WTC11 (cell line): Measurements from ENCODE around the gene ENHO. TPM values are rescaled to one million over a fixed set of nuclear protein-coding genes. Genes with fewer than 3 reads are reported as not detected.

Experiments
- ATAC-seq: fragments of 200-7000 bp; cut with Tn5 transposase; 2 replicates; pipeline ENCODE4 v1.10.0; 2021; ENCODE audit warnings: mild to moderate bottlenecking, moderate library complexity
- CTCF ChIA-PET: fragments of 300-600 bp; sonication (Branson Sonifier 250); formaldehyde crosslinking; loops from one replicate; lab custom pipeline; 2021; ENCODE audit warnings: antibody characterized with exemption; lab: Charles Lee
- POLR2A ChIA-PET: fragments of 350-600 bp; sonication (Branson Sonifier 250); formaldehyde crosslinking; loops from one replicate; lab custom pipeline; 2021; ENCODE audit warnings: antibody characterized with exemption; lab: Charles Lee
- DNase-seq: peaks from one replicate; pipeline ENCODE4 v3.0.0; 2021; ENCODE audit warnings: low spot score
- H3K27ac Mint-ChIP-seq: 2 replicates; pipeline ENCODE4 v1.8.0; 2021; ENCODE audit warnings: mixed read lengths
- H3K27me3 Mint-ChIP-seq: 2 replicates; pipeline ENCODE4 v1.8.0; 2021; ENCODE audit warnings: low read depth, mild to moderate bottlenecking, moderate library complexity, mixed read lengths
- H3K36me3 Mint-ChIP-seq: 2 replicates; pipeline ENCODE4 v1.8.0; 2021; ENCODE audit warnings: mixed read lengths
- H3K4me1 Mint-ChIP-seq: 2 replicates; pipeline ENCODE4 v1.8.0; 2022; ENCODE audit warnings: mixed read lengths
- H3K4me3 Mint-ChIP-seq: 2 replicates; pipeline ENCODE4 v1.8.0; 2021; ENCODE audit warnings: mild to moderate bottlenecking, moderate library complexity, mixed read lengths
- H3K9me3 Mint-ChIP-seq: 2 replicates; pipeline ENCODE4 v1.8.0; 2021; ENCODE audit warnings: mixed read lengths
- E2F5 ChIP-seq: sonication (generic); formaldehyde crosslinking; IDR thresholded peaks from 2 replicates; pipeline ENCODE4 v1.8.1; 2022; ENCODE audit warnings: mild to moderate bottlenecking, moderate library complexity, missing genetic modification reagents
- FOXK1 ChIP-seq: sonication (generic); formaldehyde crosslinking; IDR thresholded peaks from 2 replicates; pipeline ENCODE4 v1.8.0; 2022; ENCODE audit warnings: mild to moderate bottlenecking, moderate library complexity, missing genetic modification reagents
- HMGA2 ChIP-seq: fragments of 250-450 bp; sonication (Bioruptor Pico); IDR thresholded peaks from 2 replicates; pipeline ENCODE4 v1.4.0; 2021; ENCODE audit warnings: mild to moderate bottlenecking, moderate library complexity
- HMGXB4 ChIP-seq: sonication (generic); formaldehyde crosslinking; IDR thresholded peaks from 2 replicates; pipeline ENCODE4 v1.8.1; 2023; ENCODE audit warnings: mild to moderate bottlenecking, moderate library complexity, missing genetic modification reagents
- NR2C2 ChIP-seq: sonication (generic); formaldehyde crosslinking; IDR thresholded peaks from 2 replicates; pipeline ENCODE4 v1.8.0; 2022; ENCODE audit warnings: mild to moderate bottlenecking, missing genetic modification reagents
- OVOL2 ChIP-seq: fragments of 250-450 bp; sonication (Bioruptor Pico); IDR thresholded peaks from 2 replicates; pipeline ENCODE4 v1.9.0; 2021; ENCODE audit warnings: mild to moderate bottlenecking, borderline replicate concordance
- PRRX2 ChIP-seq: fragments of 250-450 bp; sonication (Bioruptor Pico); IDR thresholded peaks from 2 replicates; pipeline ENCODE4 v1.8.0; 2021; ENCODE audit warnings: mild to moderate bottlenecking
- SMAD3 ChIP-seq: sonication (generic); formaldehyde crosslinking; IDR thresholded peaks from 2 replicates; pipeline ENCODE4 v1.8.0; 2022; ENCODE audit warnings: missing genetic modification reagents, mild to moderate bottlenecking, borderline replicate concordance
- STAT6 ChIP-seq: sonication (generic); formaldehyde crosslinking; conservative IDR thresholded peaks from 2 replicates; pipeline ENCODE4 v1.8.1; 2023; ENCODE audit warnings: mild to moderate bottlenecking, low read depth, missing genetic modification reagents, moderate library complexity
- TEAD1 ChIP-seq: sonication (generic); formaldehyde crosslinking; IDR thresholded peaks from 2 replicates; pipeline ENCODE4 v1.8.0; 2022; ENCODE audit warnings: mild to moderate bottlenecking, missing genetic modification reagents
- USF1 ChIP-seq: sonication (generic); formaldehyde crosslinking; IDR thresholded peaks from 2 replicates; pipeline ENCODE4 v1.8.0; 2022; ENCODE audit warnings: mild to moderate bottlenecking, missing genetic modification reagents
- total RNA-seq: library from RNA; stranded (reverse); gene quantifications from 3 replicates; pipeline ENCODE4 v1.2.3, GENCODE V29; 2021
- TF ChIP-seq, protein P1 (sequence below): fragments of 250-450 bp; sonication (Bioruptor Pico); IDR thresholded peaks from 2 replicates; pipeline ENCODE4 v1.9.0; 2021; ENCODE audit warnings: mild to moderate bottlenecking
- TF ChIP-seq, protein P2 (sequence below): fragments of 250-450 bp; sonication (Bioruptor Pico); IDR thresholded peaks from 2 replicates; pipeline ENCODE4 v1.9.0; 2021; ENCODE audit warnings: mild to moderate bottlenecking

ENHO gene
- total RNA-seq, 1 experiment from 2014 or later = 28.3 TPM

DNA sequence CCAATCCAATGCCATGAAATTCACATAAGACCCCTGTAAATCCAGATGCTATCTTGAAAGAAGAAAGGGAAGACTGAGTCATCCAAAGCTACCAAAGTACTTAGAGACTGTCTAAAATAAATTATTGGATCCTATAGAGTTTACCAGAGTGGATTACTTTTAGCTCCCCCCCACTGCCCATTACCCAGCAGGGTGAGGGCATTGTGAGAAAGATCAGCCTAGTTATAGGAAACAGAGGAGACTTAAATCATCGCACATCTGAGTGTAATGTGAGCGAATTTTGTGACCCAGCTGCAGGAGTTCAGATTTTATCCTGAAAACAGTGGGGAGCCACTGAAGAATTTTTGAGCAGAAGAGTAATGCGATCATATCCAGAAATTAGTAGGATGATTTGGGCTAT, 1.6 kb upstream of the ENHO start:
- CTCF ChIA-PET = interaction anchor here (0.9 to 1.8 kb wide), 8 partner anchors 22 to 124 kb away, joined by 3 to 16 read pairs (median 6); no protein-coding TSS in a partner anchor

More for the DNA sequence above, 1.6 kb upstream of the ENHO start:
- Mint-ChIP-seq H3K27me3 (peaks cover 56% of the 10 kb centered on the region), H3K36me3 (no peaks in the 10 kb centered on the region), H3K27ac (no peak overlapping the region), H3K4me3 (no peak overlapping the region), H3K9me3 (no peaks in the 10 kb centered on the region), H3K4me1 (peaks cover 17% of the 10 kb centered on the region)
- POLR2A ChIA-PET = no interaction called here
- DNase-seq (no peak), ATAC-seq (no peak)
- TF ChIP-seq STAT6 (CRISPR knock-in tag) (no peak), PRRX2 (CRISPR knock-in tag) (no peak), NR2C2 (CRISPR knock-in tag) (no peak), USF1 (CRISPR knock-in tag) (no peak), FOXK1 (CRISPR knock-in tag) (no peak), E2F5 (CRISPR knock-in tag) (no peak), TEAD1 (no peak), HMGXB4 (CRISPR knock-in tag) (no peak), SMAD3 (CRISPR knock-in tag) (no peak), HMGA2 (CRISPR knock-in tag) (no peak), OVOL2 (no peak)
- TF ChIP-seq, protein P1, sequence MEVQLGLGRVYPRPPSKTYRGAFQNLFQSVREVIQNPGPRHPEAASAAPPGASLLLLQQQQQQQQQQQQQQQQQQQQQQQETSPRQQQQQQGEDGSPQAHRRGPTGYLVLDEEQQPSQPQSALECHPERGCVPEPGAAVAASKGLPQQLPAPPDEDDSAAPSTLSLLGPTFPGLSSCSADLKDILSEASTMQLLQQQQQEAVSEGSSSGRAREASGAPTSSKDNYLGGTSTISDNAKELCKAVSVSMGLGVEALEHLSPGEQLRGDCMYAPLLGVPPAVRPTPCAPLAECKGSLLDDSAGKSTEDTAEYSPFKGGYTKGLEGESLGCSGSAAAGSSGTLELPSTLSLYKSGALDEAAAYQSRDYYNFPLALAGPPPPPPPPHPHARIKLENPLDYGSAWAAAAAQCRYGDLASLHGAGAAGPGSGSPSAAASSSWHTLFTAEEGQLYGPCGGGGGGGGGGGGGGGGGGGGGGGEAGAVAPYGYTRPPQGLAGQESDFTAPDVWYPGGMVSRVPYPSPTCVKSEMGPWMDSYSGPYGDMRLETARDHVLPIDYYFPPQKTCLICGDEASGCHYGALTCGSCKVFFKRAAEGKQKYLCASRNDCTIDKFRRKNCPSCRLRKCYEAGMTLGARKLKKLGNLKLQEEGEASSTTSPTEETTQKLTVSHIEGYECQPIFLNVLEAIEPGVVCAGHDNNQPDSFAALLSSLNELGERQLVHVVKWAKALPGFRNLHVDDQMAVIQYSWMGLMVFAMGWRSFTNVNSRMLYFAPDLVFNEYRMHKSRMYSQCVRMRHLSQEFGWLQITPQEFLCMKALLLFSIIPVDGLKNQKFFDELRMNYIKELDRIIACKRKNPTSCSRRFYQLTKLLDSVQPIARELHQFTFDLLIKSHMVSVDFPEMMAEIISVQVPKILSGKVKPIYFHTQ (CRISPR knock-in tag) = no peak
- TF ChIP-seq, protein P2, sequence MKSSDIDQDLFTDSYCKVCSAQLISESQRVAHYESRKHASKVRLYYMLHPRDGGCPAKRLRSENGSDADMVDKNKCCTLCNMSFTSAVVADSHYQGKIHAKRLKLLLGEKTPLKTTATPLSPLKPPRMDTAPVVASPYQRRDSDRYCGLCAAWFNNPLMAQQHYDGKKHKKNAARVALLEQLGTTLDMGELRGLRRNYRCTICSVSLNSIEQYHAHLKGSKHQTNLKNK (CRISPR knock-in tag) = no peak
